Fibroblast of the conjunctiva (primary cell): Measurements from ENCODE around the gene GOLGA8B.
A peak's percentile ranks its signal among the peaks of the same experiment; 100 is the strongest.
"Not testable (repeated sequence)": the region's sequence is repeated elsewhere in the genome, so short reads cannot be mapped to it uniquely, and the experiment has no call there.

Experiments used
- DNase-seq: peaks from one replicate; pipeline ENCODE4 v3.0.0-alpha.2; 2010; ENCODE audit warnings: low read depth

The GOLGA8B gene

DNA sequence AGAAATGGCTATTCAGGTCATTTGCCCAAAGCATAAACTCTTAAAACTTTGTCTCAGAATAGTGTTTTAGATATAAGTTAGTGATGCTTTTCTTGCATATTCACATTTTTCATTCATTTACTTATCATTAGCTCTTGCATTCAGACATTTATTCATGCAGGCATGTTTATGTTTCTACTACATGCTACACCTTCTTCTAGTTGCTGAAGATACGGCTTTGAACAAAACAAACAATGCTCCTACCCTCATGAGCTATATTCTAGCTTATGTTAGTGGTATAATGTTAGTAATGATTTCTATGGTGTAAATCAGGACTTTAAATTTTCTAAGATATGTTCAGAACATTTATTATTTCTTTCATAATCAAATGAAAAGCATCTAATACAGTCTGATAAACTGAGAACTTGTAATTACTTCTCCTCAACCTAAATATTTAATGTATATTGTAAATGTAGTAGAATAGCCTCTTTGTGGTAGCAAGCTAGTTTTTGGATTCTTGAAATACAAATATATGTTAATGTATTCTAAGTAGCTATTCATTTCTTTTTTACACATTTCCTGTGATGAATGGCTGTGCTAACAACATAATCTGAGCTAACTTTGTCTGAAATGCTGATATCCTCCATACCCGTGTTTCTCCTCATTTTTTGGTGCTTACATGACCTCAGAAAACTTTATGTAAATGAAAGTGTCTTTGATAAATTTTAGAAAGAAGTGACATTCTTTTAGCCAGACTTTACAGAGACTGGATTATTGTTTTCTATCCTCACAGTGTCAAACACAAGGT lies 15.5 kb upstream of the GOLGA8B start:
- DNase-seq: no peak

DNA sequence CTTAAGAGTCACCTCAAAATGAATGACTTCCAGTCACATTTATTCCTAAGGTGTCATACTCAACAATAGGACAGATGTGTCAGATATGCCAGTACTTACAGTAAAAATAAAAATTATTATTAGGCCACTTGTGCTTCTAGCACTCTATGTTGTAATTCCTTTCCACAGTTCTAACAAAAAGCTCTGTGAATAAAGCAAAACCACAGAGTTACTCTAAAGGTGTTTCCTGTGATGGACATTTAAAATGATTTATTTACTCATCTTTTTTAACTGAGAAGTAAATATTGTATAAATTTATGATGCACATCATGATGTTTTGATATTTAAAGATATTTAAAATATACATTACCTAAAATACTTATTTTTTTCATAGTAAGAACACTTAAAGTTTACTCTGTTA lies 13.9 kb upstream of the GOLGA8B start:
- no peak for DNase-seq

GRCh38 chr15:34594361-34594760 lies 10.9 kb upstream of the GOLGA8B start:
- no peak for DNase-seq

GRCh38 chr15:34591306-34591705 lies 7.9 kb upstream of the GOLGA8B start:
- DNase-seq: no peak

DNA sequence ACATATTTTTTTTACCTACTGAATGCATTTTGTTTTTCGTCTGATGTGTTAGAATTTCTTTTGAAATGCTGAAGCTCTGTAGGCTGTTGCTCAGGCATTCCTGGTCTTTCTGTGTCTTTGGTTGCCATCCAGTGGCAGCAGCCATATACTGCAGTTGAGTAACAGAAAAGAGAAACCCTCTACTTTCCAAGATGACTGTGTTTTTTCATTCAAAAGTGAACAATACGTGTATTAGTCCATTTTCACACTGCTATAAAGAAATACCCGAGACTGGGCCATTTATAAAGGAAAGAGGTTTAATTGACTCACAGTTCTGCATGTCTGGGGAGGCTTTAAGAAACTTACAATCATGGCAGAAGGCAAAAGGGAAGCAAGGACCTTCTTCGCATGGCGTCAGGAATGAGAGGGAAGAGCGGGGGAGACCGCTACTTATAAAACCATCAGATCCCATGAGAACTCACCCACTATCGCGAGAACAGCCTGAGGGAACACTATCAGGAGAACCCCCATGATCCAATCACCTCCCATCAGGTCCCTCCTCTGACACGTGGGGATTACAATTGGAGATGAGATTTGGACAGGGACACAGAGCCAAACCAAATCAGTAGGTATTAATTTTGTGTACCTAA lies 4.7 kb upstream of the GOLGA8B start:
- peak; percentile 68 for DNase-seq

GRCh38 chr15:34585966-34586365 lies 2.5 kb upstream of the GOLGA8B start:
- DNase-seq: not testable (repeated sequence)

GRCh38 chr15:34584996-34585395 lies 1.5 kb upstream of the GOLGA8B start:
- DNase-seq: no peak

DNA sequence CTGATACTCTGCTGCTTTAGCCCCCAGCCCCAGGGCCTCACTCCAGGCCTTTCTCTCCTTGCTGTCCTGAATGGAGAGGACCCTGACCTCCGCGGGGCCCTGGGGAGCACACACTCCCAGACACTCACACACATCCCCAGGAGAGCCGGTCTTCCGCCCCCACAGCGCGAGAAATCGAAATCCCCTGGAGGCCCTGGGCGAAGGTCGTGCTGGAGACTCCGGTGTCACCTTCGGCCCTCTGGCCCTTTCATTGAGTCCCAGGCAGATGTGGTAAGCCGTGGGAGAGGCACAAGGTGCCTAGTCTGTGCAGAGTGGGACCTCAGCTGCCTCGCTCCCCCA lies 848 bp upstream of the GOLGA8B start:
- no peak for DNase-seq

DNA sequence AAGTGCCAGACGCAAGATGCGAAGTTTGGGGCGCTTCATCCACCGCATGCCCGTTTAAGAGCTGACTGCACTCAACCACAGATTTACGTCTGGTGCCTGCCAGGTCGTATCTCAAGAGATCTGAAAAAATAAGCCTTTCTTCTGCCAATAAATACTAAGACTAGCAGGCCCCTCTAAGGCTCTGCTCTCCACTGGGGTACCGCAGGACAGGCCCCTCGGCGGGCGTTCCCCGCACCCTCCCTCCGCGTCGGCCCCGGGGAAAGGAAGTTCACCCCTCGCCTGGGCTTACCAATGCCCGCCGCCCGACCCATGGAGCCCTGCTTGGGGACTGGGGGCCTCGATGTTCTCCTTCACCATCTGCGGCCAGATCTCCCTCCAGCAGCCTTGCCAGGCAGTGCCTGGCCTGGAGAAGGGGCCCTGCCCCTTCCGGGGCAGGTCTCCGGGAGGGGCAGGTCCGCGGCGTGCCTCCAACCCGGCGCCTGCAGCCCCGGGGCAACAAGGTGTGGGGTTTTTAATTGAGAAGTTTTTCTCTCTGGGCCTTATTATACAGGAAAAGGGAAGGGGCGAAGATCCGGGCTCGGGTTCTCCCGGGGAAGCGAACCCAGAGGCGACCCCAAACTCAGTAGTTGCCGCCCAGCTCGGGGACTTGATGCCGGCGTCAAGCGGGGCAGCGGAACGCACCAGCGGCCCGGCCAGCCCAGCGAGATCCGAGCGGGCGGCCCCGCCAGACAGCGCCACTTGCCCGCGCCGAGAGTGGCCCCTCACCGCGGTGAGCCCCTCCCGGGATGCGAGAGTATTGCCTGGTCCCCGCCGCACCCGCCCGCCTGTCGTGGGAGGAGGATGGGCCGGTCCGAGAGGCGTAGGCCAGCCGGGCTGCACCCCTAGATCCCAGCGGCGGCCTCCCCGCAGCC lies 735 bp downstream of the GOLGA8B start:
- DNase-seq: no peak

DNA sequence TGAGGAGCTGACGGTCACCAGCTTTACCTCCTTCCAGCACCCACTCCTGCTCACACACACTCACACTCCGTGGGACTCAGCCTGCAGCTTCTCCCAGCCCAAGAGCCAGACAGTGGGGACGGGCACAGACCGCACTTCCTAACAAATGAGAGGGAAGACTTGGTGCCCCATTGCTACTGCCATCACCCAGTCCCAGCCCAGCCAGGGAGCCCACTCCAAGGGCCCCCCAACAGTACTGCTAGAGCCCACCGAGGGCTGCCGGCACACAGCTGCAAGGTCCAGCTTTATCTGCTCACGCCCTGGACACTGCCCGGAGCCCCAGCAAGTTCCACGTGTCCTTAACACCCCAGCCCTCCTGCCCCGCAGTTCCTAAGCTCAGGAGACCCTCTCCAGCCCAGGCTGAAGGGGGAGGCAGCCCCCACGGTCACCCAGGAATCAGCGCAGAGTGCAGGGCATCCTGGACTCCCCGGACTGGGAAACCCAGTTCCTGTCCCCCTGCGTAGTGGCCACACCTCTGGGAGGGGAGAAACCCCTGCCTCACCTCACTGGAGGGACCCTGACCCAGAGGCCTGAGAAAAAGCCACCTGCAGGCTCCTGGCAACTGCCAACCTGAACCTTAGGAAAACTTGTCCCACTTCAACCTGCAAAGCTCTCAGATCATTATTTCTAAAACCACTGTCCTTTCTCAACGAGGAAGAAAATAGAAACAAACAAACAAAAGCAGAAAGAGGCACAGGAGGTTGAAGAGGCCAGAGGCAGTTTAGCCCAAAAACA lies 1.6 kb downstream of the GOLGA8B start:
- DNase-seq: not testable (repeated sequence)

DNA sequence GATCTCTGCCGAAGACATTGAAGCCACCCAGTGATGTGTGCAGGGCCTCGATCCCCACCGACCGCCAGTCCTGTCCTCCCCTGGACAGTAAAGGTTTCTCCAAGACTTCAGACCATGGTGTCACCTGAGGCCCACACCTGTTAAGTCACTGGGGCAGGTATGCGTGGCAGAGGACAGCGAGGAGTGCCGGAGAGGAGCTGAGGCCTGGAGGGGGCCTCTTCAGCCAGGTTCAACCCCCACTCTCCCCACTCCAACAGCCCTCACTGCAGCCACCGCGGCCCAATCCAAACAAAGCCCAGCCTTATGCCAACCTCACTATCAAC lies 2.4 kb downstream of the GOLGA8B start:
- DNase-seq: no peak

- DNase-seq: not testable (repeated sequence)
These were observed 3.0 kb downstream of the GOLGA8B start for GRCh38 chr15:34580251-34581042.

- DNase-seq: no peak
These were observed 5.2 kb downstream of the GOLGA8B start for GRCh38 chr15:34578283-34578674.

DNA sequence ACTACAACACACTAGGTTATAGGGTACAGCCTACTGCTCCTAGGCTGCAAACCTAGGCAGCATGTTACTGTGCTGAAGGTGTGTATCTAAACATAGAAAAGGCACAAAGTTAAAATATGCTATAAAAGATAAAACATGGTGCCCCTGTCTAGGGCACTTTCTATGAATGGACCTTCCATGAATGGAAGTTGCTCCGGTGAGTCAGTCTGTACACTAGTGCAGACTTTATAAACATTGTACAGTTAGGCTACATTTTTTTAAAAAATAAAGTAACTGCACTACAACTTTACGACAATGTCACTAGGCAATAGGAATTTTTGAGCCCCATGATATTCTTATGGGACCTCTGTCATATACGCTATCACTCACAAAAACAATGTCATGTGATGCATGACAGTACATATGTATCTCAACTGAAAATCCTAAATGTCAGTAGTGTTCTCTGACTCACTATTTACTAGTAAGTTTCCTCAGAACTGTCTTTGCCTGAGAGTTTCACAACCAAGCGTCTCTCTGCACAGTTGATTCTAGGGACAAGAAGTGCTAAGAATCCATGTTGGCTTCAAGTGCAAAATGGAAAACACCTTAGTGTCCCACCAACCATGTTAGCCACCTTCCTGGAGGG lies 5.7 kb downstream of the GOLGA8B start:
- DNase-seq: not testable (repeated sequence)

- DNase-seq: not testable (repeated sequence)
These were observed 8.4 kb downstream of the GOLGA8B start for GRCh38 chr15:34575035-34575434.

GRCh38 chr15:34572921-34573320 lies 10.5 kb downstream of the GOLGA8B start:
- not testable (repeated sequence) for DNase-seq

GRCh38 chr15:34572019-34572641 lies 11.3 kb downstream of the GOLGA8B start:
- DNase-seq: not testable (repeated sequence)

DNA sequence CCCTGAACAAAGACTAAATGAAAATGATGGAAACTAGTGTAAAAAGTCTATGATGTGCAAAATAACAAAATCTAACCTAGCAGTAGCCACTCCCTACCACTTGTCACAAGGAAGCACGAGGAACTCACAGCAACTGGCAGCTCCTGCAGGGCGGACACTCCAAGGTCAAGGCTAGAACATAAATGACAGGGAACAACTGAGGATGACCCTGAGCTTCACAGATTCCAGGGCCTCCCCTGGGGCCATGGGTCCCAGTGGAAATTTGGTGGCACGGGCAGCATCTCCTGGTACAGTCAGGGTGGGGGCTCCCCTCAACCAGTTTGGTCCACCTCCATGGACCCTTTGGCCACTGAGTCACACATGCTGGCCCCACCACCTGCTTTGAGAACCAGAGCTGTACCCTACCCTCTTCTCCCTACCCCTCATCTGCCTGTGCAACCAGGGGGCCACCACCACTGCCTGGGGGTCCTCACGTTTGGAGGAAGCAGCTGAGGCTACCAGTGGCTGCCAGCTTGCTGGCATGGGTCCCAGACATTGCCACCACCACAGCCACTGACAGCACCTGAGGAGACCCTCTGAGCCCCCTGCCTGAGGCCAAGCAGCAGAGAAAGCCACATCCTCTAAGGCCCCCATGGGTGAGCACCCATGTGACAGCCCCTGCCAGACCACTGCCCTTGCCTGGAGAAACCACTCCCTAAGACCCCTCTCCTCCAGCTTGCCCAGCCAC lies 13.6 kb downstream of the GOLGA8B start:
- not testable (repeated sequence) for DNase-seq

DNA sequence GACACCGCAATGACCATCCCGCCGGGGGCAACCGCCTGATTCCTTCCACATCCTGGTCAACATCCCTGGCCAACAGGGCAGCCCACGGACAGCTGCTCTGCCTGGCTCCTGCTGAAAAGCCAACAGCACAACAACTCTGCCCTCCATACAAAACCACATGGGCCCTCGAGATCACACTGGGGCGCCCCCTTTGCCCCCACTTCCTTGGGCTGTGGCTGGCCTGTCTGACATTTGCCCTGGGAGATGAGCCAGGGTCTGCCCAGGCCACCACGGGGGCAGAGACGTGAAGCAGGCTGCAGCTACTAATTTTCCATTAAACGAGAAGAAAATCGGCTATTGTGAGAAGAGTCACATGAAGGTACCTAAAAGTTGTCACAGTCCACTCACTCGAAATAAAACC lies 16.3 kb downstream of the GOLGA8B start:
- DNase-seq: not testable (repeated sequence)

DNA sequence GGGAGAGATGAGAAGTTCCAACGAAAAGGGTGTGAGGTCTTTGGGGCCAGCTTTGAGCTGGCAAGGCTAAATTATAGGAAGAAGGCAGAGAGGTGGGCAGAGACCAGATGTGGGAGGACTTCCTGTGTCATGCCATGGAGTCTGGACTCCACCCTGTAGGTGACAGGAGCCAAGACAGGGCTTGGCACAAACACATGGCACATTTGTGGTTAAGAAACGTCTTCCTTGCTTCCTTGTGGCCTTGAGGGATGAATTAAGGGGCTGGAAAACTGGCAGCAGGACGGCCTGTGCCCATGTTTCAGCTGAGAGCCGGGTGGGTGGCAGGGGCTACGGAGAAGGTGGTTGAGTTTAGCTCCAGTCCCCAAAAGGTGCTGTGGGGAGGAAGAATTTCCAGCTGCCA lies 18.7 kb downstream of the GOLGA8B start:
- not testable (repeated sequence) for DNase-seq
